ENCODE measurements around the gene FBXO33.
"Not testable (repeated sequence)": the region's sequence is repeated elsewhere in the genome, so short reads cannot be mapped to it uniquely, and the experiment has no call there.

Gene FBXO33

DNA sequence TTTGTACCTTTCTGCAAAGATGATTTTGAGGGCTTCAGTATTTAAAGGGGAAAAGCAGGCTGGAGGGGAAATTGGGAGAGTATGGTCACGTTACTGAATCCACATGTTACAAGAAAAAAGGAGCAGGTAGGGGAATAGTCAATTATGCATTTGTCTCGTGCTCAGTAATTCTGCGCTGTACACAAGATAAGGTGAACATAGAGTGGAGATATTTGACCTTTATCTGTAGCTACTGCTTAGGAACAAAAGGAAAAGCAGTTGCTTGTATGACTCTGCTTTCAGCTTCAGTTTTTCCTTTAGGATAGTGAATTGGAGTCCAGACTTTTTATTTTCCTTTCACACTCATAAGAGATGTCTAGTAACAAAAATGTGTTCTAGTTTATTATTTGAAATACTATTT is 49.8 kb downstream of the FBXO33 start:
- H3K4me3 ChIP-seq (ENCODE audit: low read length), result no peak overlapping the region
- DNase-seq (ENCODE audit: low read depth, low spot score), result no peak

DNA sequence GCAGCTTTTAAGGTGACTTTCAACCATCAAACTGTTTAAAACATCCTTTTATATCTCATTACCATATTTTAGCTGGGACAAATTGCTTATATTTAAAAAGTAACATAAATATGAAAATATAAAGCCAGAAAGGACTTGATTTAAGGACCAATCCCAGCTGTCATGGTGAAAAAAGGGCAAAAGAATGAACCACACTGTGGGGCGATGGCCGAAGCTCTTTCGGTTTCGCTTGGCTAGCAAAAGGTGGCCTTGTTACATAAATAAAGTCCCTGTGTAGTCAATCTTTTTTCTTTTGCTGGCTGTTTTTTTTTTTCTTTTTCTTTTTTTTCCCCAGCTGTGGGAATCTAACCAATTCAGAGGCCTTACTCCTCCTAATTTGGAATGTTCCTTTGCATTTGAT is 50.9 kb downstream of the FBXO33 start:
- H3K4me3 ChIP-seq (ENCODE audit: low read length), result no peak overlapping the region
- DNase-seq (ENCODE audit: low read depth, low spot score), result no peak

GRCh38 chr14:39376667-39377403 is 55.4 kb downstream of the FBXO33 start:
- H3K4me3 ChIP-seq (ENCODE audit: low read length), result no peak overlapping the region
- peak; percentile 28 for DNase-seq (ENCODE audit: low read depth, low spot score)

- DNase-seq (ENCODE audit: low read depth, low spot score), result no peak
These were observed 57.4 kb downstream of the FBXO33 start for GRCh38 chr14:39374851-39375250.

DNA sequence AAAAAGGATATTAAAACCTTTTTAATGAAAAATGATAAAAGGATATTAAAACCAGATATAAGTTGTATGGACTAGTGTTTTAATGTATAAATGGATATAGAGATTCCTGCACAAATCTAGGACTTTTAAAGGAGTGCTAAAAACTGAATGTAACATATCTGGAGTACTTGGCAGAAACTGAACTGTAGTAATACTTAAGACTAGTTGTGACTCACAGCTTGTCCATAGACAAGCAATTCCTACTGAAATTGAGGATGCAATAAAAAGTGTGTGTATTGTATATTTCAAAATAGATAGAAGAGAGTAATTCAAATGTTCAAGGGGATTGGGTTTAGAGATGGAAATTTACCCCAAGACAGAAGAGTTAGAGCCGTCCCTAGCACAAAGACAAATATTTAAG is 59.6 kb downstream of the FBXO33 start:
- H3K4me3 ChIP-seq (ENCODE audit: low read length), result no peak overlapping the region

More at GRCh38 chr14:39374851-39375250, 57.4 kb downstream of the FBXO33 start:
- no peak overlapping the region for H3K4me3 ChIP-seq (ENCODE audit: low read length)

GRCh38 chr14:39370415-39370814 is 61.8 kb downstream of the FBXO33 start:
- H3K4me3 ChIP-seq (ENCODE audit: low read length), result no peak overlapping the region
- DNase-seq (ENCODE audit: low read depth, low spot score), result no peak

More for the DNA sequence above, 59.6 kb downstream of the FBXO33 start:
- DNase-seq (ENCODE audit: low read depth, low spot score), result no peak

GRCh38 chr14:39369029-39369428 is 63.2 kb downstream of the FBXO33 start:
- no peak overlapping the region for H3K4me3 ChIP-seq (ENCODE audit: low read length)
- DNase-seq (ENCODE audit: low read depth, low spot score), result no peak

GRCh38 chr14:39368261-39368959 is 63.8 kb downstream of the FBXO33 start:
- H3K4me3 ChIP-seq (ENCODE audit: low read length), result no peak overlapping the region
- peak; percentile 21 for DNase-seq (ENCODE audit: low read depth, low spot score)

GRCh38 chr14:39367387-39367751 is 64.9 kb downstream of the FBXO33 start:
- H3K4me3 ChIP-seq (ENCODE audit: low read length), result no peak overlapping the region
- DNase-seq (ENCODE audit: low read depth, low spot score), result no peak

DNA sequence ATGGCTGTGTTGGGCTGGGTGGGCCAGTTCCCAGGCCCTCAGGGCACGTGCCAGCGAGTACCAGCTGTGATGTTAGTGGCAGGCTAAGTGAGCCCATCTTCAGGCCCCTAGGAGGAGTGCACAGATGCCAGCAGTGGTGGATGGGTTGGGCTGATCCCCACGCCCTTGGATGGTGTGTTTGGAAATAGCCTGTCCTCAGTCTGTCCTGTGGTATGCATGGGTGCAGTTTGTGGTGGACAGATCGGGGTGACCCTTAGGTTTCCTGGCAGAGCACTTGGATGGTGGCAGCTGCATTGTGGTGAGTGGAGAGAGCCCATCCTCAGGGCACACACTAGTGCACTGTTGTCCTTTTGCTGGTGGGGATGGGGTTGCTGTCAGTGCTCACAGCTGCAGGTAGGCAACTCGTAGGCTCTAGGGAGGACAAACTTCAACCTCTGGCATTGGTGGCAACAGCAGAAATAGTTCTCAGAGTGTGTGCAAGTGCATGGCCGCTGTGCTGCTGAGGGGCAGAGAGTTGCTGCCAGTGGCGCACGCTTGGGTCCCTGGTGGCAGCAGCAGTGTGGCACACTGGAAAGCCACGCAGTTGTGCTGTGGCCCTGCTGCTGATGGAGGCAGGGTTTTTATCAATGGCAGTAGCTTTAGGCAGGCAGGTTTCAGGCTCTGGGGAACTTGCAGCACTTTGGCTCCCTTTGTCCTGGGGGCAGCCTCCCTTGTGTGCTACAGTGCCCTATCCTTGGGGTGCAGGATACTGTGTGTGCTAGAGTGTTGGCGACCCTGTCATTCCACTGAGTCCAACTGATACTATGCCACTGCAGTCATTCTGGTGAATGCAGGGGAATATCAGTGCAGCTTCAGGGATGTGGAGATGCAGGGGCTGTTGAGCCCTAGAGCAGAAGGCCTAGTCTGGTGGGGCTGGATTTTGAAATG is 65.5 kb downstream of the FBXO33 start:
- H3K4me3 ChIP-seq (ENCODE audit: low read length), result no peak overlapping the region

DNA sequence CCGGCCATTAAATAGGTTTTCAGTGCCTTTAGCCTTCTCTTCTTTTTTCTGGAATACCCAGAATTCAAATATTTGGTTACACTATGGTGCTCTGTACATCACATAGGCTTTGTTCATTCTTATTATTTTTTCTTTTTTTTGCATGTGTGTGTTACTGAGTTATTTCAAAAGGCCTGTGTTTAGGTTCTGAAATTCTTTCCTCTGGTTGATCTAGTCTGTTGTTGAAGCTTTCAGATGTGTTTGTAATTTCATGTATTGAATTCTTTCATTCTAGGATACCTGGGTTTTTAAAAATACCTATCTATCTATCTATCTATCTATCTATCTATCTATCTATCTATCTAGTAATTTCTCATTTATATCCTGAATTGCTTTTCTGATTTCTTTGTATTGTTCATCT is 66.9 kb downstream of the FBXO33 start:
- DNase-seq (ENCODE audit: low read depth, low spot score), result no peak

More for the DNA sequence above, 65.5 kb downstream of the FBXO33 start:
- no peak for DNase-seq (ENCODE audit: low read depth, low spot score)

GRCh38 chr14:39364509-39364908 is 67.7 kb downstream of the FBXO33 start:
- H3K4me3 ChIP-seq (ENCODE audit: low read length), result no peak overlapping the region
- DNase-seq (ENCODE audit: low read depth, low spot score), result no peak

More for the DNA sequence above, 66.9 kb downstream of the FBXO33 start:
- H3K4me3 ChIP-seq (ENCODE audit: low read length), result no peak overlapping the region

GRCh38 chr14:39361556-39361955 is 70.7 kb downstream of the FBXO33 start:
- H3K4me3 ChIP-seq (ENCODE audit: low read length); DNase-seq (ENCODE audit: low read depth, low spot score): not testable (repeated sequence)

DNA sequence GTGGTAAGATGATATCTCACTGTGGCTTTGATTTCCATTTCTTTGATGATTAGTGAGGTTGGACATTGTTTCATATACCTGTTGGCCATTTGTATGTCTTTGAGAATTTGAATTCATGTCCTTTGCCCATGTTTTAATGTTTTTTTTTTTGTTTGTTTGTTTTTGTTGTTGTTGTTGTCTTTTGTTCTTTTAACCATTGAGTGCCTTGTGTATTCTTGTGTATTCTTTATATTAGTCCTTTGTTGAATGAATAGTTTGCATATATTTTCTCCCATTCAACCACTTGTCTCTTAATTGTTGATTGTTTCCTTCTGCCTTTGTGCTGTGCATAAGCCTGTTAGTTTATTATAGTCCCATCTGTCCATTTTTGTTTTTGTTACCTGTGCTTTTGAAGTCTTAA is 71.9 kb downstream of the FBXO33 start:
- DNase-seq (ENCODE audit: low read depth, low spot score), result no peak
- no peak overlapping the region for H3K4me3 ChIP-seq (ENCODE audit: low read length)

GRCh38 chr14:39359069-39359468 is 73.2 kb downstream of the FBXO33 start:
- not testable (repeated sequence) for H3K4me3 ChIP-seq (ENCODE audit: low read length); DNase-seq (ENCODE audit: low read depth, low spot score)

DNA sequence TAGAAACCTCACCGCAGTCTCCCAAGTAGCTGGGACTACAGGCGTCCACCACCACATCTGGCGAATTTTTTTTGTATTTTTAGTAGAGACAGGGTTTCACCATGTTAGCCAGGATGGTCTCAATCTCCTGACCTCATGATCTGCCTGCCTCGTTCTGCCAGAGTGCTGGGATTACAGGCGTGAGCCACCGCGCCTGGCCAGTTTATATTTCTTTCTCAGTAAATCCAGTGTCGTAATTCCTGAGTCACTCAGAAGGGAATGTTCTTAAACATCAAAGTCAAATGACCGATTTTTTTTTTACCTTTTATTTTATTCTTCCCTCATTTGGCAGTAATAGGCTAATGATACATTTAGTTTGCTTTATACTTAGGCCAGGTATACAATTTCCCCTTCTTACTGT is 80.5 kb downstream of the FBXO33 start:
- H3K4me3 ChIP-seq (ENCODE audit: low read length), result no peak overlapping the region
- DNase-seq (ENCODE audit: low read depth, low spot score), result no peak

- H3K4me3 ChIP-seq (ENCODE audit: low read length), result no peak overlapping the region
- DNase-seq (ENCODE audit: low read depth, low spot score), result no peak
These were observed 81.4 kb downstream of the FBXO33 start for GRCh38 chr14:39350866-39351265.

Data from Jurkat, Clone E6-1 (cell line).